Thyroid gland (tissue), 4 donors: ENCODE measurements around the gene NEK3.

Experiments used
- POLR2A ChIP-seq, 2 donors: fragments of 450-650 bp; IDR thresholded peaks; one replicate each; pipeline ENCODE4 v1.6.1; 2017; ENCODE audit warnings: antibody characterized with exemption in 2 of 2, mild to moderate bottlenecking in 2 of 2, moderate library complexity in 1 of 2
- TF ChIP-seq, protein P1 (sequence below), 6 experiments: fragments of 200-600 bp in 3 of 6; fragments of 450-650 bp in 3 of 6; sonication (generic) in 3 of 6; IDR thresholded peaks; one replicate each; pipeline ENCODE4 v1.5.1; 2016 to 2019; ENCODE audit warnings: antibody characterized with exemption in 6 of 6, mild to moderate bottlenecking in 2 of 6, inconsistent platforms in 1 of 6, moderate library complexity in 1 of 6

DNA sequence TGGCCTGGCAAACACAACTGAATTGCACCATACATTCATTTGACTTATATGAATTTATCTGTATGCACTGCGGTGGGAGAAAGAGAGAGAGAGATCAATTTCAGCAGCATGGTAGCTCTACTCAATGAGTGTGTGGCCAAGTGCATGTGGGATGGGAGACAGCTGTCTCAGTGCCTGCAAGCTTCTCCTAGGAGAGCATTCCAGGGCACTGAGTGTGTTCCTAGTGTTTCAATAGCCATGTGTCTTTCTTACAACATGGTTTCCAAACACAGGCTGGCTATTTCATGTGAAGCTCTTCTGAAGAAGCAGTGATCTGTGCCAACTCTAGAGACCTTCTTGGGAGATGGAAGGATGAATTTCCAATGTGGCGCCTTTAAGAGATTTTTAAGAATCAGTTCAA lies 74.0 kb downstream of the NEK3 start:
- TF ChIP-seq, protein P1, sequence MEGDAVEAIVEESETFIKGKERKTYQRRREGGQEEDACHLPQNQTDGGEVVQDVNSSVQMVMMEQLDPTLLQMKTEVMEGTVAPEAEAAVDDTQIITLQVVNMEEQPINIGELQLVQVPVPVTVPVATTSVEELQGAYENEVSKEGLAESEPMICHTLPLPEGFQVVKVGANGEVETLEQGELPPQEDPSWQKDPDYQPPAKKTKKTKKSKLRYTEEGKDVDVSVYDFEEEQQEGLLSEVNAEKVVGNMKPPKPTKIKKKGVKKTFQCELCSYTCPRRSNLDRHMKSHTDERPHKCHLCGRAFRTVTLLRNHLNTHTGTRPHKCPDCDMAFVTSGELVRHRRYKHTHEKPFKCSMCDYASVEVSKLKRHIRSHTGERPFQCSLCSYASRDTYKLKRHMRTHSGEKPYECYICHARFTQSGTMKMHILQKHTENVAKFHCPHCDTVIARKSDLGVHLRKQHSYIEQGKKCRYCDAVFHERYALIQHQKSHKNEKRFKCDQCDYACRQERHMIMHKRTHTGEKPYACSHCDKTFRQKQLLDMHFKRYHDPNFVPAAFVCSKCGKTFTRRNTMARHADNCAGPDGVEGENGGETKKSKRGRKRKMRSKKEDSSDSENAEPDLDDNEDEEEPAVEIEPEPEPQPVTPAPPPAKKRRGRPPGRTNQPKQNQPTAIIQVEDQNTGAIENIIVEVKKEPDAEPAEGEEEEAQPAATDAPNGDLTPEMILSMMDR (IDR thresholded peaks at IDR 0.05): no peak
- TF ChIP-seq POLR2A (IDR thresholded peaks at IDR 0.05): no peak
